ENCODE results near the gene CRY2.

The CRY2 gene

DNA sequence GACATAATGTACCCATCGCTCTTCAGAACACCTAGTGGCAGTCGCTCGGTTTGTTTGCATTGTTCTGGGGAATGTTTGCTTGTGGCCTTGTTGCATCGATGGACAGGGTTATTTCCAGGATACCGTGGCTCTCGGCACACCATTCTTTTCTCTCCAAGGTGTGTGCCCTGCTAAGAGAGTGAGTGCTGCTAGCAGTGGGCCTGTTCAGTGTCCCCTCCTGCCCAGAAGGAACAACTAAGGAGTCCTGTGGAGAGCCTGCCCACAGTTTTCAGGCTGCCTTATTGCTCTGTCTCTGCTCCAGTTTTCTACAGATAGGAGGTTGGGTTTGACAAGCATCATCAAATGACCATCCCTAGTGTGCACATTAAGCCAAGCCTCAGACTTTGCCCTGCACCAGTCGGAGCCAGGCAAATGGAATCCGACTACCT lies 1.4 kb downstream of the CRY2 start:
- no peak for DNase-seq

DNA sequence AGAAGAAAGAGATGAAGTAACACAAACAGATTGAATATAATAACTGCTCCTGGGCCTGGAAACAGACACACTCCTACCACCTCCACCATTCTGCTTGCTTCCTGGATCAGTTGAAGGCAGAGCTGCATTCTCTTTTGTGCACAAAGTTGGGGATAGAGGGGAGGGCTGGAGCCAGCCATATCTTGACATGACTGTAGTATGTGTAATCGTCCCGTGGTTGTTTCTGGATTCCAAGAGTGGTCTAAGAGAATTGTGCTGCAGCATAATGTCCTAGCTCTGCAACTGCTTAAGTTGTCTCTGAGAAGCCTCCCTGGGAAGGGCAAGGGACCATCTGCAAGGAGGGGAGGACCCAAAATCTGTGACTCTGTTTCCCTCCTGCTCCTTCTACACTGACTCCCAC lies 3.2 kb downstream of the CRY2 start:
- peak; percentile 58 for DNase-seq

- DNase-seq = no peak
These were observed 4.0 kb downstream of the CRY2 start for GRCh38 chr11:45851228-45851627.

DNA sequence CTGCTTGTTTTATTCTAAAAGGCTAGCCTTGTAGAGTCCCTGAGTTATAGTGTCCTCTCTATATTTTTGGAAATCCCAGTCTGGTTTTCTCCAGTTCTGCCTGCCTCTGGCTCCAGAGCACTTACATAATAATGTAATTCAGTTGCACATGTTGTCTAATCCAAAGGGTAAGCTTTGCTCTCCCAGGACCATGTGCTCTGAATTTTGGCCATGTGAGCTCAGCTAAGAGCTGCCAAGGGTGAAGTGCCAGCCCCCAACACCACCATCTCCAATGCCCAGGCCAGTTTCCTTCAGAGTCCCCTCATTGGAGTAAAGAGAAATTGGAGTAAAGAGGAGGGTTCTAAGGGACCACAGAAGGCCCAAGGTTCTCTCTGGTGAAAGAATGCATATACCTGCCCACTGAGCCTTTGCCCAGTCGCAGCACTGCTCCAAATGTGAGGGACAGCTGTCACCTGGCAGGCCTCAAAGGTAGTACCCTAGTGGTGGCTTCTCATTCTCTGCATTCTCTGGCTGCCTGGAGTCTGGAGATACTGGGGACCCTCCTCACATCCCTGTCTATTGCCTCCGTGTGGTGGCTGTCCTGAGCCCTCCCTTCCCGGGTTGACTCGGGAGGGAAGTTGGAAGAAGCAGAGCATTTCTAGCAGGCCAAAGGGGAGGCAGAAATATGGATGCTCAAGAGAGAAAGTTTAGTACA lies 4.9 kb downstream of the CRY2 start:
- DNase-seq = no peak

- DNase-seq = no peak
These were observed 5.4 kb downstream of the CRY2 start for GRCh38 chr11:45852712-45853101.

- no peak for DNase-seq
These were observed 6.3 kb downstream of the CRY2 start for GRCh38 chr11:45853332-45854219.

DNA sequence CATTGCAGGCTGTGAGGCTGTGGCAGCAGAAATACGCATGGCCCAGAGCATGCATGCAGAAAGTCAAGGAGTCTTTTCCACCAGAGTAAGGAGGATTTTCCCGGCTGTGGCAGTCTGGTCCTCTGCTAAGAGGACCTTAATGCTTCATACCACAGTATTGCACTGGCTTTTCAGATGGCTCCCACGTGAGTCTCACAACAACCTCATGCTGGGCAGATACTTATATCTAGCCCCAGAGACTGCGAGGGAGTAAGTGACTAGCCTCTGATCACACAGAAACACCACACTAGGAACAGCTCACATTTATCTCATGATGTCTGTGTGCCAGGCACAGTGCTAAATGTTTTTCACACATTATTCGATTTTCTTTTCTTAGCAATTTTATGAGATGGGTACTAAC lies 8.0 kb downstream of the CRY2 start:
- no peak for DNase-seq

DNA sequence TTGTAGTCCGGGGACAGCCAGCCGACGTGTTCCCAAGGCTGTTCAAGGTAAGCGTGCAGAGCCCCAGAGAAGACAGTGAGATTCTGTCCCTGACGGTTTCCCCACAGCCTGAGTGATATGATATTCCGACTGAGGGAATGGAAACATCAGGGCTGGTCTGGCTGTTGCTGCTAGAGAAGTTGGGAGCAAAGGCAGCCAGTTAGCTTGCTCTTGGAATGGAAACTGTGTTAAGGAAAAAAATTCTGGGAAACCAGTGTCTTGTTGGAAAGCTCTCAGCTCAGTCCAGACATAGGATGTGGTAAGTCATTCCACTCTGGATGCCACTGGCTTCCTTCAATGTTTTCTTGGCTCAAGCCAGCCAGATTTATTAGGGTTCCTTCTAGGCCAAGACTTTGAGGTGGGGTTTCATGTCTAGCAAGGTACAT lies 8.8 kb downstream of the CRY2 start:
- peak; percentile 61 for DNase-seq

- DNase-seq = peak; percentile 91
These were observed 10.7 kb downstream of the CRY2 start for GRCh38 chr11:45857961-45858474.

DNA sequence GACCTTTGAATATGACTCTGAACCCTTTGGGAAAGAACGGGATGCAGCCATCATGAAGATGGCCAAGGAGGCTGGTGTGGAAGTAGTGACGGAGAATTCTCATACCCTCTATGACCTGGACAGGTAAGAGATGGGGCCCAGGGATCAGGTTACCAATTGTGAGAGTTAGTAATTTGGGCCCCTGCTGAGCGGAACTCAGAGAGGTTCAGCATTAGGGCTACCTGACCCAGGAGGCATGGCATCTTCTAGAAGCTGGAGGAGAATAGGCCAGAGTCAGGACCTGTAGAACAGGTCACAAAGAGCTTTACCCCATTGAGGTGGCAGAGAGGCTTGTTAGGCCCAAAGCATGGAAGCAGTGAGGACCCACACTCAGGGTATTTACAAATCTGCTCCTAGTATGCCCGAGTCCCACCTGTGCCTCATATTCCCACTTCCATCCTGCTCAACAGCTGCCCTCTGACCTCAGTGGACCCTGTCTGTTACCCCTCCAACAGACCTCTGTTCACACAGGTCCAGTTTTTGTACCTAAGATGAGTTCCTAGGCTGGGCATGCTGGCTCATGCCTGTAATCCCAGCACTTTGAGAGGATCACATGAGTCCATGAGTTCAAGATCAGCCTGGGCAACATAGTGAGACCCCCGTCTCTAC lies 11.6 kb downstream of the CRY2 start:
- DNase-seq = no peak

DNA sequence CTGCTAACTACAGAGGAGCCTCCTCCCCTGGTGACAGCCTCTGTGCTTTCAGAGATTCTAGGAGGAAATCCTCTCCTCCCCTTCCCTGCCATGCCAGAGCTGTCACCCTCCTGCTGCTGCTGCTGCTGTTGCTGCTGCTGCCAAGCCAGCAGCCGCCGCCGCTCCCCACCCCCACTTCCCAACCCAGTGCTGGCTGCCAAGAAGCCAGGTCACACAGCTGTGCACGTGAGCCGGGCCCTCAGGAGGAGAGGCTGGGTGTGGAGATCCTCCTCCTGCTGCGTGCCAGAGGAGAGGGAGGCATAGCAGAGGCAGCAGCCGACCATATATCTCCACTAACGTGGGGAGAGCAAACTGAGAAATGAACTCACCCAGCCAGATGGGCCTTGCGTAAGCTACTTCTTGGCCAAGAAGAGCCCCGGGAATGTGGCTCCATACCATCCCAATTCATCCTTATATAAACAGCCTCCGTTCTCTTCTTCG lies 12.4 kb downstream of the CRY2 start:
- DNase-seq = peak; percentile 99

- no peak for DNase-seq
These were observed 13.1 kb downstream of the CRY2 start for GRCh38 chr11:45860348-45860747.

DNA sequence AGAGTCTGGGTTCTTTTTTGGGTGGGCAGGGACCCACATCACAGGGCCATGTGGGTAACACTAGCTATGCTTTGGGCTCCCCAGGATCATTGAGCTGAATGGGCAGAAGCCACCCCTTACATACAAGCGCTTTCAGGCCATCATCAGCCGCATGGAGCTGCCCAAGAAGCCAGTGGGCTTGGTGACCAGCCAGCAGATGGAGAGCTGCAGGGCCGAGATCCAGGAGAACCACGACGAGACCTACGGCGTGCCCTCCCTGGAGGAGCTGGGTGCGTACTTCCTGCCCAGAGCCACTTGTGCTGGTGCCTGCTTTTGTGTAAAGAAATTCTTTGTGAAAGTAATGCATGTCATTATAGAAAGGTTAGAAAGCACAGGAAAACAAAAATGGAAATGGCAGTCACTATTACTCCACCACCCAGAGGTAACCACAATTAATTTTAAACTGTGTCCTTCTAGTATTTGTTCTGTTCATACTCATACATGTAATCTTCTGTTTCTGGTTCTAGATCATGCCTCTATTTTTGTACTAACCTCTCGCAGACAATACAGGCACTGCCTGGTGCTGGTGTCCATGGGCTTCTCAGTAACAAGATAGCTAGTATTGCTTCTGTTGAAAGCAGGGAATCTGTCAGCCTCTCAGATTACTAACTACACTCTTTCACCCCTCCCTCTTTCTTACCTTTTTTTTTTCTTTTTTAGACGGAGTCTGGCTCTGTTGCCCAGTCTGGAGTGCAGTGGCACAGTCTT lies 13.7 kb downstream of the CRY2 start:
- no peak for DNase-seq

- DNase-seq = no peak
These were observed 16.8 kb downstream of the CRY2 start for GRCh38 chr11:45864041-45864440.

GRCh38 chr11:45869551-45869950 lies 22.3 kb downstream of the CRY2 start:
- no peak for DNase-seq

- DNase-seq = no peak
These were observed 23.4 kb downstream of the CRY2 start for GRCh38 chr11:45870706-45871105.

GRCh38 chr11:45871638-45872037 lies 24.4 kb downstream of the CRY2 start:
- DNase-seq = no peak

DNA sequence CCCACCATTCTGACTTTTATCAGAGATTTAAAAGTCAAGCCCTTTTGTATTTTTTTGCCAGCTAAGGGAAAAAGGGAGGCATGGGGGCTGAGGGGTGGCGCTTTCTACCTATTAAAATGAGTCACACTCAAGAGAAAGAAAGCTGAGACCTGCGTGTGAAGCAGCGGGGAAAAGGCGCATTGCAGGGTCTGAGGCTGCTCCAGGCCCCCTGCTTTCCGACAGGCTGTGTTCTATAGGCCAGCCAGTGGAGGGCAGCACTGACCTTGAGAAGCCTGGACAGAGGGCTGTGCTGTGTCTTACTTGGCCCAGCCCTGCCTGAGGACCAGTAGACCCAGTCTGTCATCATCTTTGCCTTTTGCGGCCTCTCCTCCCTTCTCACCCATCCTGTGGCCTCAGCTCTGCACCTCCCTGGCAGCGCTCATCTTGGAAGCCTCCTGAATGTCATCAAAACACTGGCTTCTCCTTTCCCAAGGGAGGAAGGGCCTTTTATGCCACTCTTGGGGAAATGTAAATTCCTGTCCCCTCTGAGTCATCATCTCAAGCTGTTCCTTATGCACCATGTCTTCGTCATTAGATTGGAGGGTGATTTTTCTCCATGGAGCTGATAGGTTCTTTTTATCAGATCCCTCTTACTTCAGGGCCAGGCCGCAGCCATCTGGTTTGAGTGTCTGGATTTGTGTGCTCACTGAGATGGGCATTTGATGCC lies 25.5 kb downstream of the CRY2 start:
- peak; percentile 87 for DNase-seq

DNA sequence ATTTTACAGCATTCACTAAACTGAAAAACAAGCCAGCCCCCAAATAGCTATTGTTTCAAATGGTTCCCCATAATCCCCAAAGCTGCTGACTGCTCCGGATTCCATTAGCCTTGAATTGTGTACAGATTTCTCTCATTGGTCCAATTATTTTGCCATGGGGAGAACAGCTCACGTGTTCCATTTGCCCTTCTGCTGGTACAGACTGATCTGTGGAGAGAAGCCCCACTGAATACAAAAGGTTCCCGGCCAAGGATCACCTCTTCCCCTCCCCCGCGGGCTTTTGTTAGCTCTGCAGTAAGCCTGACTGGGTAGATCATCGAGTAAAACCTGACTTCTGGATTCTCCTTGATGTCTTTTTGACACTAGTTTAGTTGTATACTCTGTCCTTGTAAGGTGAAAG lies 29.1 kb downstream of the CRY2 start:
- no peak for DNase-seq

DNA sequence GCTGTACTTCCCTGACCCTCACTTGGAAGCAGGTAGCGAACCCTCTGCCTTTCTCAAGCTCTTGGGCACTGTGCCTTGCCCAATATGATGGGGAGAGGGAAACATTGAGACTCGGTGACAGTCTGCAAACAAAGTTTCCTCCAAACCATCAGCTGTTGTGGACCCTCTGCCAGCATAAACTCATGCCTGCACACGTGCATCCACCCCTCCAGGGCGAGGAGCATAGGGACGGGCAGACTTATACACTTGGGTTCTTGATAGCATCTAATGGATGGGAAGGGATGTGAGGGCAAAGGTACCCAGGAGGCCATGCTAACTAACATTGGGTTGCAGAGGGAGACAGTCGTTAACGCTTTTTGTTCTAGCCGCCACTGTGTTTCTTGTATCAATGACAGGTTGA lies 29.9 kb downstream of the CRY2 start:
- DNase-seq = no peak

DNA sequence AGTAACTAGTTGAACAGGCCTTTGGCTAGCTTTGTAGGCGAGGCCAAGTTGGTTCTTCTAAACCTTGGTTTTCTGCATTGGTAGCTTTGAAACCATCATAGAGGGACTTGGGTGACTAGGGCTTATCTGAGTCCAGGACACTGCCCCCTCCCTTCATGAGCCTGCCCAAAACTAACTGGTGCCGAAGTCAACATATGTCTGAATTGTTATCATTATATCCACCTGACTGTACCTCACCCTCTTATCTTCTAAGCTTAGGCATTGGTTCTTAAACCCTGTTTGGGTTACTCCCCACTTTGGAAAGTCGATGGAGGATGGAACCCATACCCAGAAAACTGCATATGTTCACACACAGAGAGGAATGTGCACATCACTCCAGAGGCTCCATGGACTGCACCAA lies 30.6 kb downstream of the CRY2 start:
- no peak for DNase-seq
